Natural killer cell (primary cell): ENCODE measurements around the gene ATP2A3. TPM values are rescaled to one million over a fixed set of nuclear protein-coding genes. Genes with fewer than 3 reads are reported as not detected.

ENCODE experiments used
- ATAC-seq, 3 donors: fragments of 150-1000 bp in 2 of 3; fragments of 200-7000 bp in 1 of 3; cut with Tn5 transposase; 1 replicate in 1 of 3; 2 replicates in 2 of 3; pipeline ENCODE4 v1.10.0; 2021; ENCODE audit warnings: mild to moderate bottlenecking in 2 of 3, moderate library complexity in 2 of 3
- DNase-seq, 2 donors: peaks; one replicate each; pipeline versions ENCODE4 v3.0.0 to v3.0.0-alpha.2; 2013 to 2021; ENCODE audit warnings: mixed read lengths in 1 of 2
- H3K27ac ChIP-seq: one replicate; pipeline ENCODE4 v1.5.1; 2013; ENCODE audit warnings: mild to moderate bottlenecking, low read length
- H3K27me3 ChIP-seq: one replicate; pipeline ENCODE4 v1.6.1; 2013; ENCODE audit warnings: low read length; ENCODE audit not compliant: control insufficient read depth, insufficient read depth
- H3K36me3 ChIP-seq: one replicate; pipeline ENCODE4 v1.6.1; 2013; ENCODE audit warnings: low read length; ENCODE audit not compliant: control insufficient read depth, insufficient read depth
- H3K4me1 ChIP-seq: one replicate; pipeline ENCODE4 v1.6.1; 2013; ENCODE audit warnings: low read length; ENCODE audit not compliant: control insufficient read depth, insufficient read depth
- H3K4me3 ChIP-seq: one replicate; pipeline ENCODE4 v1.5.1; 2013; ENCODE audit warnings: low read length
- H3K9me3 ChIP-seq: one replicate; pipeline ENCODE4 v1.6.1; 2013; ENCODE audit warnings: low read length; ENCODE audit not compliant: control insufficient read depth, insufficient read depth
- H3K27ac Mint-ChIP-seq, 2 donors: one replicate each; pipeline ENCODE4 v1.8.0; 2022; ENCODE audit warnings: mild to moderate bottlenecking in 2 of 2, mixed read lengths in 2 of 2, moderate library complexity in 1 of 2
- H3K27me3 Mint-ChIP-seq, 2 donors: one replicate each; pipeline ENCODE4 v1.8.0; 2022; ENCODE audit warnings: low read depth in 2 of 2, mixed read lengths in 2 of 2
- H3K36me3 Mint-ChIP-seq: one replicate; pipeline ENCODE4 v1.8.0; 2022; ENCODE audit warnings: mixed read lengths
- H3K4me1 Mint-ChIP-seq, 2 donors: one replicate each; pipeline ENCODE4 v1.8.0; 2022; ENCODE audit warnings: mixed read lengths in 2 of 2
- H3K4me3 Mint-ChIP-seq: one replicate; pipeline ENCODE4 v1.8.0; 2022; ENCODE audit warnings: mild to moderate bottlenecking, moderate library complexity, mixed read lengths
- H3K9me3 Mint-ChIP-seq, 2 donors: one replicate each; pipeline ENCODE4 v1.8.0; 2022; ENCODE audit warnings: mixed read lengths in 2 of 2
- CTCF ChIP-seq: fragments of 200-600 bp; IDR thresholded peaks from one replicate; pipeline ENCODE4 v1.8.0; 2022; ENCODE audit warnings: antibody characterized with exemption
- WGBS: methylation state at CpG from one replicate; pipeline ENCODE4 v1.1.7; 2013; ENCODE audit warnings: missing lambda C conversion rate; ENCODE audit not compliant: insufficient coverage; 5-methylcytosine and 5-hydroxymethylcytosine counted together
- intact Hi-C: fragments of 100-400 bp; cut with micrococcal nuclease; formaldehyde crosslinking; loops from one replicate; pipeline ENCODE4 v1.14.2; 2022
- total RNA-seq, 4 donors: library from RNA; stranded (reverse); fragments of 120-200 nt in 1 of 4; gene quantifications; one replicate each; pipeline versions ENCODE4 v1.2.3 to v1.2.4, GENCODE V29; 2013 to 2022

Gene ATP2A3
- total RNA-seq, 3 donors from 2014 or later (not counting 1 experiment from before 2014, with no cell fraction given) = 326 to 397 (median 377) TPM

GRCh38 chr17:3979290-3979611, 15.0 kb upstream of the ATP2A3 start:
- Mint-ChIP-seq H3K27me3 (no peaks in the 10 kb centered on the region), H3K9me3 (no peaks in the 10 kb centered on the region), H3K36me3 (no peaks in the 10 kb centered on the region), H3K4me1 (peaks cover 0 to 7% of the 10 kb centered on the region in 2 donors), H3K27ac (no peak overlapping the region), H3K4me3 (no peak overlapping the region)
- intact Hi-C loops = no loop called here
- Histone ChIP-seq H3K4me1 (peaks cover 7% of the 10 kb centered on the region), H3K36me3 (no peaks in the 10 kb centered on the region), H3K4me3 (no peak overlapping the region), H3K27me3 (no peaks in the 10 kb centered on the region), H3K9me3 (peaks cover 6% of the 10 kb centered on the region), H3K27ac (no peak overlapping the region)
- no peak for DNase-seq
- 98% methylated on average over 4 of the region's 4 CpGs for WGBS
- no peak for TF ChIP-seq CTCF
- ATAC-seq = no peak

GRCh38 chr17:3978421-3979289, 14.4 kb upstream of the ATP2A3 start:
- intact Hi-C loops = no loop called here
- Mint-ChIP-seq H3K27me3 (no peaks in the 10 kb centered on the region), H3K27ac (no peak overlapping the region), H3K4me1 (peaks cover 4 to 12% of the 10 kb centered on the region in 2 donors), H3K4me3 (no peak overlapping the region), H3K36me3 (no peaks in the 10 kb centered on the region), H3K9me3 (no peaks in the 10 kb centered on the region)
- Histone ChIP-seq H3K27ac (no peak overlapping the region), H3K36me3 (no peaks in the 10 kb centered on the region), H3K4me3 (no peak overlapping the region), H3K27me3 (no peaks in the 10 kb centered on the region), H3K9me3 (peaks cover 6% of the 10 kb centered on the region), H3K4me1 (peaks cover 6% of the 10 kb centered on the region)
- DNase-seq (no peak), ATAC-seq (no peak)
- TF ChIP-seq CTCF = no peak
- WGBS = 97% methylated on average over 6 of the region's 6 CpGs

- Histone ChIP-seq H3K9me3 (peaks cover 6% of the 10 kb centered on the region), H3K36me3 (no peaks in the 10 kb centered on the region), H3K27me3 (no peaks in the 10 kb centered on the region), H3K4me3 (no peak overlapping the region), H3K4me1 (peaks cover 15% of the 10 kb centered on the region), H3K27ac (no peak overlapping the region)
- DNase-seq (no peak), ATAC-seq (no peak)
- 83% methylated on average over 9 of the region's 9 CpGs for WGBS
- Mint-ChIP-seq H3K36me3 (no peaks in the 10 kb centered on the region), H3K9me3 (no peaks in the 10 kb centered on the region), H3K27ac (no peak overlapping the region), H3K27me3 (no peaks in the 10 kb centered on the region), H3K4me1 (peaks cover 11 to 24% of the 10 kb centered on the region in 2 donors), H3K4me3 (no peak overlapping the region)
- intact Hi-C loops = no loop called here
- no peak for TF ChIP-seq CTCF
Observed at GRCh38 chr17:3977387-3977786, 13.2 kb upstream of the ATP2A3 start.
